D721Med (cell line): ENCODE data around the gene YY2.

Source experiments
- DNase-seq: peaks from one replicate; pipeline ENCODE4 v3.0.0; 2011; ENCODE audit warnings: low spot score; ENCODE audit not compliant: insufficient read length
- FAIRE-seq: peaks from 2 replicates; lab custom pipeline; 2011; peaks lifted over from hg19 to GRCh38; lab: Jason Lieb, UNC
- CTCF ChIP-seq: IDR thresholded peaks from 2 replicates; pipeline ENCODE4 v1.5.1; 2012; ENCODE audit warnings: mild to moderate bottlenecking, control low read depth; ENCODE audit not compliant: insufficient read depth; ENCODE audit errors: missing control alignments

YY2 gene

DNA sequence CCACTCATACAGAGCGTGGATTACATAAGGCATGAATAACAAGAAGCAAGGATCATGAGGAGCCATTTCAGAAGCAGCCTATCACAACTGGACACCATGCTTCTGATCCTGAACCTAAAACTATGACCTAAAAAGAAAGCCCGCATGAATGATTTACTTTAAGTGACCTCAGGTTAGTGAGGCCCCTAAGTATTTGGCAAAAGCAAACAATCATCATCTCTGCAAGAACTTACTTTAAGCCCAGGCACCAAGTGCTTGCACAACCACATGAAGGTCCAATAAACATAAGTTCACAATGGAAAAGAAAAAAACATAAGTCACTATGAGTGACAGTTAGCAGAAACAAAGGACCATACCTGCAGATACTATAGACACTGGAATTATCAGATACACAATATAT, 24.3 kb upstream of the YY2 start:
- DNase-seq (no peak), FAIRE-seq (no peak)
- no peak for TF ChIP-seq CTCF

GRCh38 chrX:21837056-21837455, 18.7 kb upstream of the YY2 start:
- TF ChIP-seq CTCF = no peak
- FAIRE-seq (no peak), DNase-seq (no peak)

GRCh38 chrX:21838937-21839333, 16.9 kb upstream of the YY2 start:
- no peak for FAIRE-seq
- no peak for TF ChIP-seq CTCF
- no peak for DNase-seq

GRCh38 chrX:21839334-21840192, 16.2 kb upstream of the YY2 start, which contains the start of gene MBTPS2:
Gene MBTPS2 (plus strand): TSS chrX:21839617. CDS start chrX:21839735, 118 bp downstream.
- peak; percentile 31 for TF ChIP-seq CTCF
- no peak for FAIRE-seq
- no peak for DNase-seq

GRCh38 chrX:21840193-21840545, 15.6 kb upstream of the YY2 start:
- TF ChIP-seq CTCF = no peak
- DNase-seq (no peak), FAIRE-seq (no peak)

- DNase-seq (no peak), FAIRE-seq (no peak)
- TF ChIP-seq CTCF = no peak
These were observed 12.6 kb upstream of the YY2 start for GRCh38 chrX:21843179-21843578.

GRCh38 chrX:21845096-21845495, 10.7 kb upstream of the YY2 start:
- TF ChIP-seq CTCF = no peak
- FAIRE-seq = no peak

More at GRCh38 chrX:21845096-21845495, 10.7 kb upstream of the YY2 start:
- no peak for DNase-seq
